CD4-positive, alpha-beta T cell (primary cell): ENCODE results near the gene MAJIN. TPM values are rescaled to one million over a fixed set of nuclear protein-coding genes. Genes with fewer than 3 reads are reported as not detected.

Source experiments
- ATAC-seq: fragments of 200-7000 bp; cut with Tn5 transposase; one replicate; pipeline ENCODE4 v1.10.0; 2022; ENCODE audit warnings: mild to moderate bottlenecking; ENCODE audit not compliant: poor library complexity
- CTCF ChIA-PET: fragments of 350-600 bp; sonication (Branson Sonifier 250); formaldehyde crosslinking; loops from one replicate; lab custom pipeline; 2021; ENCODE audit warnings: antibody characterized with exemption, inconsistent platforms; lab: Charles Lee
- POLR2A ChIA-PET: fragments of 350-600 bp; sonication (Branson Sonifier 250); formaldehyde crosslinking; loops from one replicate; lab custom pipeline; 2021; ENCODE audit warnings: antibody characterized with exemption, inconsistent platforms; lab: Charles Lee
- DNase-seq, 14 experiments: peaks; one replicate each; pipeline ENCODE4 v3.0.0-alpha.2; 2013 to 2020; ENCODE audit warnings: mixed read lengths in 2 of 14
- H3K27ac ChIP-seq, 2 donors: one replicate each; pipeline versions ENCODE4 v1.5.1 to v1.7.0; 2013; ENCODE audit warnings: low read length in 2 of 2, low read depth in 1 of 2, mild to moderate bottlenecking in 1 of 2
- H3K27me3 ChIP-seq, 2 experiments: 1 replicate in 1 of 2; 2 replicates in 1 of 2; pipeline versions ENCODE4 v1.6.1 to v1.7.0; 2013; ENCODE audit warnings: low read length in 2 of 2, control low read depth in 1 of 2, mild to moderate bottlenecking in 1 of 2, moderate library complexity in 1 of 2; ENCODE audit not compliant: insufficient read depth in 2 of 2, control insufficient read depth in 1 of 2
- H3K36me3 ChIP-seq: one replicate; pipeline ENCODE4 v1.6.1; 2013; ENCODE audit warnings: low read length, control low read depth; ENCODE audit not compliant: insufficient read depth
- H3K4me1 ChIP-seq: one replicate; pipeline ENCODE4 v1.6.1; 2013; ENCODE audit warnings: low read length, control low read depth; ENCODE audit not compliant: insufficient read depth
- H3K4me3 ChIP-seq: one replicate; pipeline ENCODE4 v1.5.1; 2013; ENCODE audit warnings: mild to moderate bottlenecking, low read length, moderate library complexity
- H3K9me3 ChIP-seq, 2 experiments: 1 replicate in 1 of 2; 2 replicates in 1 of 2; pipeline versions ENCODE4 v1.6.1 to v1.7.0; 2013; ENCODE audit warnings: low read length in 2 of 2, mild to moderate bottlenecking in 2 of 2, control low read depth in 1 of 2, moderate library complexity in 1 of 2; ENCODE audit not compliant: control insufficient read depth in 1 of 2, insufficient read depth in 1 of 2
- H3K27ac Mint-ChIP-seq: one replicate; pipeline ENCODE4 v1.8.0; 2020; ENCODE audit warnings: mixed read lengths
- H3K27me3 Mint-ChIP-seq: one replicate; pipeline ENCODE4 v1.8.0; 2021; ENCODE audit warnings: mixed read lengths
- H3K36me3 Mint-ChIP-seq: one replicate; pipeline ENCODE4 v1.8.0; 2021; ENCODE audit warnings: low read depth, mixed read lengths
- H3K4me1 Mint-ChIP-seq: one replicate; pipeline ENCODE4 v1.8.0; 2021; ENCODE audit warnings: low read depth, mixed read lengths
- H3K4me3 Mint-ChIP-seq: one replicate; pipeline ENCODE4 v1.8.0; 2020; ENCODE audit warnings: mild to moderate bottlenecking, mixed read lengths
- H3K9me3 Mint-ChIP-seq: one replicate; pipeline ENCODE4 v1.8.0; 2020; ENCODE audit warnings: mixed read lengths
- CTCF ChIP-seq: fragments of 200-600 bp; IDR thresholded peaks from one replicate; pipeline ENCODE4 v1.8.0; 2022; ENCODE audit warnings: antibody characterized with exemption, mild to moderate bottlenecking
- intact Hi-C, 2 experiments: fragments of 100-400 bp; cut with DNase I in 1 of 2; cut with micrococcal nuclease in 1 of 2; formaldehyde crosslinking; loops; one replicate each; pipeline versions ENCODE4 v1.15.1 to v1.9.0; 2023 to 2025; cut with DNase I, micrococcal nuclease
- total RNA-seq, 174 experiments: library from RNA in 2 of 174; stranded (reverse) in 2 of 174; gene quantifications; one replicate each; pipeline ENCODE4 v1.2.3 and lab custom pipeline; 2021 to 2026

MAJIN gene
- total RNA-seq, 2 experiments from 2014 or later = 0.50 to 0.55 TPM

GRCh38 chr11:64911689-64912088 lies 60.2 kb downstream of the MAJIN start:
- no peaks in the 10 kb centered on the region for H3K27me3 Mint-ChIP-seq
- no peaks in the 10 kb centered on the region for H3K9me3 ChIP-seq
- DNase-seq = no peak
- CTCF ChIA-PET = no interaction called here
- intact Hi-C loops = no loop called here
- H3K9me3 Mint-ChIP-seq = no peaks in the 10 kb centered on the region
- no peak for TF ChIP-seq CTCF
- no peak overlapping the region for H3K4me3 Mint-ChIP-seq
- no peak overlapping the region for H3K27ac Mint-ChIP-seq
- H3K27ac ChIP-seq = no peak overlapping the region
- no peak overlapping the region for H3K4me3 ChIP-seq
- POLR2A ChIA-PET = interaction anchor here (2.1 kb wide), 1 partner anchor 13 kb away, joined by 5 read pairs; the partner anchor contains the start of gene PPP2R5B
- H3K36me3 ChIP-seq = peaks cover 70% of the 10 kb centered on the region
- H3K36me3 Mint-ChIP-seq = peaks cover 72% of the 10 kb centered on the region
- peaks cover 10% of the 10 kb centered on the region for H3K4me1 Mint-ChIP-seq
- no peak for ATAC-seq
- peaks cover 20% of the 10 kb centered on the region for H3K4me1 ChIP-seq
- no peaks in the 10 kb centered on the region for H3K27me3 ChIP-seq

GRCh38 chr11:64911142-64911541 lies 60.8 kb downstream of the MAJIN start:
- peaks cover 5% of the 10 kb centered on the region for H3K4me1 Mint-ChIP-seq
- peaks cover 66% of the 10 kb centered on the region for H3K36me3 Mint-ChIP-seq
- ChIA-PET CTCF (no interaction called here), POLR2A (interaction anchor here (2.1 kb wide), 1 partner anchor 13 kb away, joined by 5 read pairs; the partner anchor contains the start of gene PPP2R5B)
- no peaks in the 10 kb centered on the region for H3K27me3 Mint-ChIP-seq
- intact Hi-C loops = no loop called here
- no peak overlapping the region for H3K4me3 Mint-ChIP-seq
- Histone ChIP-seq H3K27ac (no peak overlapping the region), H3K36me3 (peaks cover 76% of the 10 kb centered on the region), H3K4me1 (peaks cover 14% of the 10 kb centered on the region), H3K27me3 (no peaks in the 10 kb centered on the region), H3K4me3 (no peak overlapping the region), H3K9me3 (no peaks in the 10 kb centered on the region)
- peak in 1 of 14 experiments; percentile 22 for DNase-seq
- H3K9me3 Mint-ChIP-seq = no peaks in the 10 kb centered on the region
- ATAC-seq = no peak
- no peak overlapping the region for H3K27ac Mint-ChIP-seq
- TF ChIP-seq CTCF = no peak

- no peak overlapping the region for H3K4me3 Mint-ChIP-seq
- CTCF ChIA-PET = no interaction called here
These were observed 61.3 kb downstream of the MAJIN start for GRCh38 chr11:64910451-64911093.

More at GRCh38 chr11:64910451-64911093, 61.3 kb downstream of the MAJIN start:
- Histone ChIP-seq H3K27me3 (no peaks in the 10 kb centered on the region), H3K4me3 (no peak overlapping the region), H3K4me1 (peaks cover 9% of the 10 kb centered on the region), H3K9me3 (no peaks in the 10 kb centered on the region), H3K36me3 (peaks cover 81% of the 10 kb centered on the region), H3K27ac (no peak overlapping the region)
- POLR2A ChIA-PET = no interaction called here
- no peak for TF ChIP-seq CTCF
- Mint-ChIP-seq H3K27me3 (no peaks in the 10 kb centered on the region), H3K4me1 (no peaks in the 10 kb centered on the region), H3K36me3 (peaks cover 65% of the 10 kb centered on the region), H3K9me3 (no peaks in the 10 kb centered on the region), H3K27ac (no peak overlapping the region)
- ATAC-seq (no peak), DNase-seq (peak in 1 of 14 experiments; percentile 22)
- intact Hi-C loops = no loop called here
